Dendritic cell treated with granulocyte-macrophage colony-stimulating factor and Interleukin-4, amounts not matched to agents 40 ng/mL and 50 ng/mL, for 4 days (primary cell): ENCODE results near the gene HSPA12A.

Source experiments
- H3K27ac Mint-ChIP-seq: one replicate; pipeline ENCODE4 v1.8.0; 2022; ENCODE audit warnings: mild to moderate bottlenecking, mixed read lengths
- H3K27me3 Mint-ChIP-seq: one replicate; pipeline ENCODE4 v1.8.0; 2022; ENCODE audit warnings: mild to moderate bottlenecking, mixed read lengths
- H3K36me3 Mint-ChIP-seq: one replicate; pipeline ENCODE4 v1.8.0; 2022; ENCODE audit warnings: low read depth, mixed read lengths
- H3K4me1 Mint-ChIP-seq: one replicate; pipeline ENCODE4 v1.8.0; 2022; ENCODE audit warnings: low read depth, mixed read lengths
- H3K4me3 Mint-ChIP-seq: one replicate; pipeline ENCODE4 v1.8.0; 2022; ENCODE audit warnings: mild to moderate bottlenecking, moderate library complexity, mixed read lengths
- H3K9me3 Mint-ChIP-seq: one replicate; pipeline ENCODE4 v1.8.0; 2022; ENCODE audit warnings: mixed read lengths
- intact Hi-C: fragments of 100-400 bp; cut with micrococcal nuclease; formaldehyde crosslinking; loops from one replicate; pipeline ENCODE4 v1.15.0; 2022

HSPA12A gene

DNA sequence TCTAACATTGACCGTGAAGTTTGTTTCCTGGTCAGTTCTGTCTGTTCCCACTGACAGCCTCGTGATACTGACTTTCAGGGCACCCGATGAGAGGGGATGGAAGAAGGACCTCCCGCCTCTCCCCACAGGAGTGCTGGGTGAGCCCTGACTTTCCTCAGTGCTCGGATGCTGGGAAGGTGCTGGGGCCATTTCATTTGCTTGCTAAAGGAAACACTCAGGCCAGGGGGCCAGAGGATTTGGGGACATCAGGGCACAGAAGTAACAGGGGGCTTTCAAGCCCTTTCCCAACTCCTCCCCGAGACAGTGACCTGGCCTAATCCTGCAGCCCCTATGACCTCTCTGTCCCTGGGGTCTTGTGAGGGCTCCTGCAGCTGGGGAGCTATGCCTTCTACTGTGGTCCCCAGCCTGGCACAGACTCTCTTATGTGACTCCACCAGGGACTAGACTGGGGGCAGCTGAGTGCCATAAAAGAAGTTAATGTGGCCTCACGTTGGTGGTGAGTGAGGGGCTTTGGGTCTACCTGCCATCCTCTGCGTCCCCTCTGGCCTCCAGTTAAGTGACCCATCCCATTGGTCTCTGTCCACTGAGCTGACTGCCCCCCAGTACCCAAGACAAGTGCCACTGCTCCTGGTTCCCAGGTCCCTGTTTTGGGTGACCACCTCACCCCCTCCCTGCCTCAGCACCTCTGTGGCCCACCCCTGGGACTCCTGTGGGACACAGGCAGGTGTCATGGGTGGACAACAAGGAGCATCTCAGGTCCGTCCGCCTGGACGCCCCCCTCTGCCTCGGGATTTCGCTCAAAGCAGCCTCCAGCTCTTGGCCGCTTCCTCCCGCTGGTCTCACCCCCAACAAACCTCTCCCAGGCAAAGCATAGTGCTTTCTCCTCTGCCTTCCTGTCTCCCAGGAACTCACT, 33.4 kb upstream of the HSPA12A start:
- intact Hi-C loops: no loop called here
- Mint-ChIP-seq H3K4me3 (no peak overlapping the region), H3K4me1 (no peaks in the 10 kb centered on the region), H3K9me3 (no peaks in the 10 kb centered on the region), H3K27ac (no peak overlapping the region), H3K27me3 (peaks cover 11% of the 10 kb centered on the region), H3K36me3 (no peaks in the 10 kb centered on the region)

DNA sequence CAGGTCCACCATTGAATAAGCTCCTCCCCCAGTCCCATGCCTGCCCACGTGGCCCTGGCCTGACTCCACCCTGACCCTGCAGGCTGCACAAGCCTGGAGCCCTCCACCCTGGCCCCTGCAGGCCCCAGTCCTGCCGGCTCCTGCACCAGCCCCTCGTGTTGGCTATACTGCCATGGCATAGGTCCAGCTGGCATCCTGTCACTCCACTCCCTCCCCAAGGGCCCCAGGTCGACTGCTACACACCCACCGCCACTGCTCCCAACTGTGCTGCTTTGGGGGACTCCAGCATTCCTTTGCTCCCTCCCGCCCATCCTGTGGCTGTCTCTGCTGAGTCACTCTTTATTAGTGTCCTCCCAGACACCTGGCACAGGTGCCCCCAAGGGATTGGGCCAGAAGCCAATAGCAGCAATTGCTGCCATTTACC, 32.4 kb upstream of the HSPA12A start:
- Mint-ChIP-seq H3K36me3 (no peaks in the 10 kb centered on the region), H3K4me1 (no peaks in the 10 kb centered on the region), H3K27ac (no peak overlapping the region), H3K27me3 (peaks cover 15% of the 10 kb centered on the region), H3K9me3 (no peaks in the 10 kb centered on the region), H3K4me3 (no peak overlapping the region)
- intact Hi-C loops: no loop called here

DNA sequence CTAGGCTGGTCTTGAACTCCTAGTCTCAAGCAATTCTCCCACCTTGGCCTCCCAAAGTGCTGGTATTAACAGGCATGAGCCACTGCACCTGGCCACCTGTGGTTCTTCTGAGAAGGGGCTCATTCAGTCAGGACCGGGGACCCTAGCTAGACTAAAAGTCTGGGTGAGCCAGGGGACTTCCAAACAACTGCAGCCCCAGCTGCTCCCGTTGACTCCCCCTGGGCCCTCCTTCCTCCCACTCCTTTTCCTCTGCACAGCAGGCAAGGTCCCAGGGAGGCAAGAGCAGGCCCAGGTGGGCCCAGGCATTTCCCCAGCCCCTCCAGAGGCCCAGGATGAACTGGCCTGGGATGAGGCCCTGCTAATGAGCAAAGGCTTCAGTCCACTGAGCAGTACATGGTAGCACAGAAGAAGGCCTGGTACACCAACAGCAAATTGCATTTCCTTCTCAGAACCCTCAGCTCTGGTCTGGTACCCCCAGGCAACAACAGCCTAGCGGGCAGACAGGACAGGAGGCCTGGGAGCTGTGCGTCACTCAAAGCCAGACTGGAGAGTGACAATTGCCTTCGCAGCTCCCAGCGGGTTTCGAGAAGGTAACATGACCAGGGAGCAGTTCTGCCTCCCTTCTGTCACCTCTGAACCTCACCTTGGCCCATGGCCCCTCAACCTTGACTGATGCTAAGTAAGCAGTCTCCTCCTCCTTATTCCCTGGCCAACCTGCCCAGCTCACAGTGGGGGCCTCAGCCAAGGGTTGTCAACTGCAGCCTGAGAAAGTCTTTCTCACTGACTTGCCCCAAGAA, 30.7 kb upstream of the HSPA12A start:
- no peaks in the 10 kb centered on the region for H3K36me3 Mint-ChIP-seq
- intact Hi-C loops: no loop called here
- peaks cover 16% of the 10 kb centered on the region for H3K27me3 Mint-ChIP-seq
- no peaks in the 10 kb centered on the region for H3K9me3 Mint-ChIP-seq
- no peak overlapping the region for H3K27ac Mint-ChIP-seq
- no peak overlapping the region for H3K4me3 Mint-ChIP-seq
- H3K4me1 Mint-ChIP-seq: no peaks in the 10 kb centered on the region

DNA sequence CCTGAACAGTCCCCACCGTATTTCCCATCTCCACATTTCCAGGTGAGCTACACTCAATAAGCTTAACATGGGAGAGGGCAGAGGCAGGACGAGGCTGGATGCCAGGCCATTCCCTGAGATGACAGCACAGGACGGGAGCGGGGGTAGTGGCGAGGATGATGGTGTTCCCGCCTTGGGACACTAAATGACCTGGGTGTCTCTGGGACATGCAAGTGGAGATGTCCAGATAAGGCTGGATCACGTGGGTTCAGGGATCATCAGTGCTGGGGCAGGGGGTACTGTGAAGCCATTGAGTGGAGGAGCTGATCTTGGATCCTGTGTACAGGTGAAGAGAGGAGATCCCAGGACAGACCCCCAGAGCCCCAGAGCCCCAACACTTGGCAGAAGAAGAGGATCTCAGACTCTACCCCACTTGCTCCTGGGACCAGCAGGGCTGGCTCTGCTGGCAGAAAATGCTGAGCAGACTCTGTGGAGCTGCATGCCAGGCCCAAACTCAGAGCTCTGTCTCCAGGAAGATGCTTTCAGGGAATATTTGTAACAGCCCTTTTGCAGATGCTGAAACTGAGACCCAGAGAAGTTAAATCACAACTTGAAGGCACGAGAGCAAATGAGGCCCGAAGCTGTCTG, 29.7 kb upstream of the HSPA12A start:
- Mint-ChIP-seq H3K9me3 (no peaks in the 10 kb centered on the region), H3K27me3 (peaks cover 16% of the 10 kb centered on the region), H3K4me1 (no peaks in the 10 kb centered on the region), H3K36me3 (no peaks in the 10 kb centered on the region), H3K27ac (no peak overlapping the region), H3K4me3 (no peak overlapping the region)
- intact Hi-C loops: no loop called here

DNA sequence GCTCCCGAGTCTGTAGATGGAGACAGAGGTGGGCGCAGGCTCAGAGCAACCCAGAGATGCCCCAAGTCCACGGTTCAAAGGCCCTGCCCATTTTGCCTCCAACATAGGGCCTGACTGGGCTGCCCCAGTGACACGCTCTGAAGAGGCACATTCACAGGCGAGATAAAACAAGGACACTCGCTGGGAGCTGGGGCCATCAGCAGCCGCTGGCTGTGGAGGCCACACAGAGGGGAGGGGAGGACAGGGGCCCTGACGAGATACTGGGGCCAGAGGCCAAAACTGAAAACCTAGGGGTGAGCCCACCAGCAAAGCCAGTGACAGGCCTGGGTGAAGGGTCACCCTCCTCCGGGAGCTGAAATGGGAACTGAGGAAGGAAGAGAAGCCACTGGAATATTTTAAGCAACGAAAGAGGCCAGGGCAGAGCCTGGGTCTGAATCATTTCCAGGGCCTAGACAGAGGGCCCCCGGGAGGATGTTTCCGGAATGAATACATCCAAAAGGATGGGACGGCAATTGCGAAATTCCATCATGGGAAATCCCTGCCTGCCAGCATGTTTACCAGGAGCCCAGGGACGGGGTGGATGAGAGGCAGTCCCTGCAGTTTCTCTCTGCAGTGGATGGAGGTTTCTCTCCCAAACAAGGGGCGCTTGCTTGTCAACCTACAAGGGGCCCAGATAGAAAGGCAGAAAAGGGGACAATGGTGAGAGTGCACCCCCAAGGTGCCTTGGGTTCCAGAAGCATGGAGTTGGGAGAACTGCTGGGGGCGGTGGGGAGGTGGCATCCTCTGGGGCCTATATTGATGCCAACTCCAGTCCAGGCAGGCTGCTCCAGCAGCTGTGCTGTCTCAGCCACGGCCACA, 29.0 kb upstream of the HSPA12A start:
- Mint-ChIP-seq H3K9me3 (no peaks in the 10 kb centered on the region), H3K4me3 (no peak overlapping the region), H3K36me3 (no peaks in the 10 kb centered on the region), H3K27ac (no peak overlapping the region), H3K4me1 (no peaks in the 10 kb centered on the region), H3K27me3 (peaks cover 15% of the 10 kb centered on the region)
- intact Hi-C loops: no loop called here

DNA sequence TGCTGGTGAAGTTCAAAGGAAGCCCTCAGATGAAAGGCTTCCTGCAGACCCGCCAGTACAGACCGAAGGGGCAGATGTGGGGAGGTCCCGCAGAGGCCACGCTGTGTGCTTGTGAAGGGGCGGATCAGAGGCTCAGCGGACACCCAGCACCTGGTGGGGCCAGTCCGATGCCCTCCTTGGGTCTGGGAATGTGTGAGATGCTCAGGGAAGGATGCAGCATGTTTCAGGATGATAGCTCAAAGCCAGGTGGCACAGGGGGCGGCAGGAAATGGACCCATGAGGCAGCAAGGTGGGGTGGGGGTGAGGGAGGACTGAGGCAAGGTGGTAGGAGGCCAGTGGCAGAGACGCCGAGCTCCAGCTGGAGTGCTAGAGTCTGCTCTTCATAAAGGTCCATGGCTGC, 27.9 kb upstream of the HSPA12A start:
- Mint-ChIP-seq H3K4me3 (no peak overlapping the region), H3K36me3 (no peaks in the 10 kb centered on the region), H3K4me1 (no peaks in the 10 kb centered on the region), H3K9me3 (no peaks in the 10 kb centered on the region), H3K27me3 (peaks cover 18% of the 10 kb centered on the region), H3K27ac (no peak overlapping the region)
- intact Hi-C loops: no loop called here

DNA sequence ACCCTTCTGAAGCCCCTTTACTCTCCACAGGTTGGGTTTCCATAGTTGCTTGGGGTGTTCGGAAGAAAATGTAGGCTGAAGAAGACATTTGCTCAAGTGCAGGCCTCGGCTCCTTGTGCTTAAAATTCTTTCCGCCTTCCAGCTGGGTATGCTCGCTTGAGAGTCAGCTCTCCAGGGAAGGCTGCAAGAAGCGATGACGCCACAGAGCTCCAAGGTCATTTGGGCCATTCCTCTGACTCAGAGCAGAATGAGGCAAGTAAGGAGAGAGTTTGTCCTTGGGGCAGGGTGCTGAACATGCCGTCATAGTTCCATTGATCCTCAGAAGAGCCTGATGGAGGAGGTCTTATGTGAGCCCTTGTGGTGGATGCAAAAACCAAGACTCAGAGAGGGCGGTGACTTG, 27.4 kb upstream of the HSPA12A start:
- no peaks in the 10 kb centered on the region for H3K9me3 Mint-ChIP-seq
- no peaks in the 10 kb centered on the region for H3K4me1 Mint-ChIP-seq
- H3K27ac Mint-ChIP-seq: no peak overlapping the region
- intact Hi-C loops: no loop called here
- H3K4me3 Mint-ChIP-seq: no peak overlapping the region
- H3K27me3 Mint-ChIP-seq: peaks cover 20% of the 10 kb centered on the region
- no peaks in the 10 kb centered on the region for H3K36me3 Mint-ChIP-seq

DNA sequence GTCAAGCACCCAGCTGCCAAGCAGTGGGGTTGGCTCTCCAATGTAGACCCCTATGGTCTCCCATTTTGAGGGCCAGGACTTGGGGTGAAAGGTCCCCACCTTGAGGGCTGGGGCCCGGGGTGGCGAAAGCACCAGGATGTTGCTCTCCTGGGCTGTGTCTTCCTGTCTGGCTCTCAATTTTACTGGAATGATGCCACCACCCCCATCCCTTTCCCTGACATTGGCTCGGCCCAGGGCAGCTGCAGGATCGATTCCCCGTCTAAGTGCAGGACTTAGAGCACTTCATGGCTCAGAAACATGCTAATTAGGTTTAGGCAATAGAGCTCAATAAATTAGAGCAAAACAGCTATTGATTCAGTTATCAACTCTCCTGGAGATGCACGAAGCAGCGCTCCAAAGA, 27.0 kb upstream of the HSPA12A start:
- intact Hi-C loops: no loop called here
- no peak overlapping the region for H3K4me3 Mint-ChIP-seq
- H3K27me3 Mint-ChIP-seq: peaks cover 21% of the 10 kb centered on the region
- H3K27ac Mint-ChIP-seq: no peak overlapping the region
- no peaks in the 10 kb centered on the region for H3K36me3 Mint-ChIP-seq
- H3K4me1 Mint-ChIP-seq: no peaks in the 10 kb centered on the region
- H3K9me3 Mint-ChIP-seq: no peaks in the 10 kb centered on the region

DNA sequence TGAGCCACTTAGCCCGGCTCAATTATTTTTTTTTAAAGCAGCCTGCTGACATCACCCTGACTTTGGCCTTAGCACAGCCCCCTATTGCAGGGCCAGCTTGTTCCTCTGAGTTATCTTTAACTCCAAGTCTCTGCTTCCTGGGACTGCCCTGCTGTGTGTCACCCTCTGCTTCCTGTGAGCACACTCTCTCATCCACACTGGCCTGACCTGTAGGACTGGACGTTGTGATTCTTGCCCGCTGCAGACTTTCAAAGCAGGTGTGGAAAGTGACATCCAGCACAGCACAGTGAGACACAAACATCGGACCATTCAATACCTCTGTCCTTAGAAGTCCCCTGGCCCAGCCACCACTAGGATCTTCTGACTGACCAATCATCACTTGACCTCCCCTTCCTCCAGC, 26.4 kb upstream of the HSPA12A start:
- no peaks in the 10 kb centered on the region for H3K9me3 Mint-ChIP-seq
- H3K27me3 Mint-ChIP-seq: peaks cover 23% of the 10 kb centered on the region
- H3K27ac Mint-ChIP-seq: no peak overlapping the region
- H3K4me3 Mint-ChIP-seq: no peak overlapping the region
- no peaks in the 10 kb centered on the region for H3K4me1 Mint-ChIP-seq
- no peaks in the 10 kb centered on the region for H3K36me3 Mint-ChIP-seq
- intact Hi-C loops: no loop called here

DNA sequence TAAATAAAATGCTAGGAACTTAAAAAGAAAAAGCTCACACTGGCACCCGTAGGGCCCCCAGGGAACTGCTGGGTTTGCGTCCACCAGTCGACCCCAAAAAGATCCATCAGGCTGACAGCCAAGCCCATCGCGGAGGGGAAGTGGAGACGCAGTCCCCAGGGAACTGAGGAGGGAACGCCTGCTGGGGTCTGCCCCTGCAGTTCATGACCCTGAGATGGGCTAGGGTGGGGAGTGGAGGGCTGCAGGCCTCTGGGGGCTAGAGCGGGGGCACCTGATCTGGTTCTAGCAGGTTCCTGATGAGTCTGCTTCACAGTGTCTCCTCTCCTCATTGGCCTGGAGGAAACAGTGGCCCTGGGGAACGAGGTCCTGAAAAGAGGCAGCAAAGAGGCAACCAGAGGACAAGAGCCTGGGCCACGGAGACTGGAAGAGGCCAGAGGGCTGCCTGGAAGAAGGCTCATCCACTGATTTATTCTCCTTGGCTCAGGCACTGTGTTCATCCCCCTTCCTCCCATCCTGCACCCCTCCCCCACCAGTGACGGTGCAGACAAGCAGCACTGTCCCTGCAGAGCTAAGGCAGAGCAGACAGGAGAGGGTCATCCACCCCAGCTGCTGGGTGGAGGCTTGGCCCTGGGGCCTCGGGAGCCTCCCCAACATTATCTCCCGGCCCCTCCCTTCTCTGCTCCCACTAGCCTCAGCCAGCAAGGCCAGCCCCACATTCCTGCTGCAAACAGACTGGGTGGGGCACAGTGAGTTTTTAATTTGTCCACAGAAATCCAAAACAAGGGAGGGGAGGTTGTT, 24.7 kb upstream of the HSPA12A start:
- intact Hi-C loops: no loop called here
- no peak overlapping the region for H3K27ac Mint-ChIP-seq
- H3K27me3 Mint-ChIP-seq: peaks cover 35% of the 10 kb centered on the region
- H3K4me1 Mint-ChIP-seq: no peaks in the 10 kb centered on the region
- no peak overlapping the region for H3K4me3 Mint-ChIP-seq
- no peaks in the 10 kb centered on the region for H3K9me3 Mint-ChIP-seq
- H3K36me3 Mint-ChIP-seq: no peaks in the 10 kb centered on the region

DNA sequence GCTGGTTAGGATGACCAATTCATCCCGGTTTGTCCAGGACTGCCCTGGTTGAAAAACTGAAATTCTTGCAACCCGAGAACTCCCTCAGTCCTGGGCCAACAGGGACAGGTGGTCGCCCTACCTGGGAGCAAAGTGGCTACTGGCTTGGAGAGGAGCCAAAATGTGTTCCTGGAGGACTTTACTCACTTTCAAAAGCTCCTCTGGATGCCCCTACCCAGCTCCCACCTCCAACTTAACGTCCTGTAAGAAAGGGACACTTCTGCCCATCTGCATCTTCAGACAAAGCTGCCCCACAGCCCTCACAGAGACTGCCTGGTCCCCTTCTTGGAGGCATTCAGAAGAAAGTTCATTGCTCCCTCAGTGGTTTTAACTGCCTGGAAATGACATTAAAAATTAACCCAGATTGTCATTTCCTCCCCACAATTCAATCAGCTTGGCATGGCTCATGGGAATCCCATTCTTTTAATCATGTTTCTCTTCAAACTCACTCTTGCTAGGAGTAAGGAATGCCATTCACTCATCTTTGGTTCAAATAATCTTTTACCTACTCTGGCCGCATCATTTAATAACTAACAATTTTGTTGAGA, 24.0 kb upstream of the HSPA12A start:
- H3K9me3 Mint-ChIP-seq: no peaks in the 10 kb centered on the region
- no peaks in the 10 kb centered on the region for H3K36me3 Mint-ChIP-seq
- peaks cover 38% of the 10 kb centered on the region for H3K27me3 Mint-ChIP-seq
- H3K27ac Mint-ChIP-seq: no peak overlapping the region
- no peak overlapping the region for H3K4me3 Mint-ChIP-seq
- intact Hi-C loops: no loop called here
- no peaks in the 10 kb centered on the region for H3K4me1 Mint-ChIP-seq

DNA sequence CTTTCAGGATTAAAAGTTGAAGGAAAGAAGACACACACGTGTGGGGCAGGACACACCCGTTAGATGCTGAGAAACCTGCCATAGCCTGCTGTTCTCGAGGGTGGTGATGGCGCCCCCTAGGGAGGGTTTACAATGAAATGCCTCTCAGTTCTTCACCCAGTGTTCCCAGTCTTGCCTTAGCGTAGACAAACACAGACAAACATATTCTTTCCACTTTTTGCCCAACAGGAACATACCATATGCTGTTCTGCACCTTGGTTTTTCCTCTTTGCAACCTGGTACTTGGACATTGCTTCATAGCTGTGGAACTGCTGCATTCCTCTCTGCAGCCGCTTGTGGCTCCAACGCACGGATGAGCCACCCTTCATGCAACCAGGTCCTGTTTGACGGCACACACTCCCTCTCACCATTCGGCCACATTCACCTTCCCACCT, 23.3 kb upstream of the HSPA12A start:
- Mint-ChIP-seq H3K4me1 (no peaks in the 10 kb centered on the region), H3K27me3 (peaks cover 38% of the 10 kb centered on the region), H3K9me3 (no peaks in the 10 kb centered on the region), H3K4me3 (no peak overlapping the region), H3K27ac (no peak overlapping the region), H3K36me3 (no peaks in the 10 kb centered on the region)
- intact Hi-C loops: no loop called here
